Upper lobe of left lung (tissue), 6 donors: Measurements from ENCODE around the gene JAZF1. TPM values are rescaled to one million over a fixed set of nuclear protein-coding genes. Genes with fewer than 3 reads are reported as not detected.

ENCODE experiments used
- ATAC-seq, 2 donors: fragments of 200-7000 bp; cut with Tn5 transposase; one replicate each; pipeline ENCODE4 v1.9.1; 2022; ENCODE audit warnings: mild to moderate bottlenecking in 2 of 2, moderate library complexity in 2 of 2; ENCODE audit not compliant: low FRiP score in 2 of 2
- DNase-seq, 2 donors: peaks; one replicate each; pipeline ENCODE4 v3.0.0-alpha.2; 2019 to 2020
- H3K27ac ChIP-seq, 4 donors: fragments of 200-600 bp; sonication (generic); one replicate each; pipeline ENCODE4 v1.5.1; 2016 to 2019
- H3K27me3 ChIP-seq, 4 donors: fragments of 200-600 bp; sonication (generic); one replicate each; pipeline ENCODE4 v1.5.1; 2017 to 2019
- H3K36me3 ChIP-seq, 4 donors: fragments of 200-600 bp; sonication (generic); one replicate each; pipeline ENCODE4 v1.5.1; 2016 to 2019
- H3K4me1 ChIP-seq, 4 donors: fragments of 200-600 bp; sonication (generic); one replicate each; pipeline ENCODE4 v1.5.1; 2018 to 2019
- H3K4me3 ChIP-seq, 4 donors: fragments of 200-600 bp; sonication (generic); one replicate each; pipeline ENCODE4 v1.5.1; 2017 to 2019; ENCODE audit warnings: mild to moderate bottlenecking in 2 of 4, moderate library complexity in 1 of 4
- H3K9me3 ChIP-seq, 4 donors: fragments of 200-600 bp; sonication (generic); one replicate each; pipeline ENCODE4 v1.5.1; 2018 to 2019
- EP300 ChIP-seq, 4 donors: sonication (generic); formaldehyde crosslinking; IDR thresholded peaks; one replicate each; pipeline ENCODE4 v1.5.1; 2017; ENCODE audit warnings: antibody characterized with exemption in 4 of 4, control low read depth in 2 of 4
- POLR2A ChIP-seq, 4 donors: fragments of 450-650 bp; IDR thresholded peaks; one replicate each; pipeline ENCODE4 v1.5.1; 2016 to 2017; ENCODE audit warnings: antibody characterized with exemption in 4 of 4, mild to moderate bottlenecking in 2 of 4
- POLR2AphosphoS5 ChIP-seq, 2 donors: sonication (generic); formaldehyde crosslinking; IDR thresholded peaks; one replicate each; pipeline ENCODE4 v1.5.1; 2017; ENCODE audit warnings: antibody characterized with exemption in 2 of 2
- WGBS, 2 donors: methylation state at CpG; one replicate each; pipeline ENCODE4 v1.1.5; 2017 to 2018; 5-methylcytosine and 5-hydroxymethylcytosine counted together
- total RNA-seq, 6 donors: library from RNA; depleted of rRNA in 4 of 6; stranded (reverse); fragments of >200 nt in 4 of 6; gene quantifications; one replicate each; pipeline versions ENCODE4 v1.1.0 to v1.2.1, GENCODE V29; 2016 to 2021
- TF ChIP-seq, protein P1 (sequence below), 6 experiments: fragments of 450-650 bp in 4 of 6; fragments of 200-600 bp in 2 of 6; sonication (generic) in 2 of 6; IDR thresholded peaks; one replicate each; pipeline ENCODE4 v1.5.1; 2016 to 2019; ENCODE audit warnings: antibody characterized with exemption in 6 of 6
- donor health status: DM: no; HTN: no; CAD: no; lungs with moderate emphysema.
- donor health status: DM: no; HTN: yes; CAD: no; lungs with severe emphysema.

JAZF1 gene
- total RNA-seq, 6 donors from 2014 or later: 4.2 to 19.4 (median 12.4) TPM

- DNase-seq: no peak
- Histone ChIP-seq H3K4me1 (no peaks in the 10 kb centered on the region), H3K27me3 (no peaks in the 10 kb centered on the region), H3K27ac (no peak overlapping the region), H3K36me3 (no peaks in the 10 kb centered on the region), H3K4me3 (no peak overlapping the region), H3K9me3 (no peaks in the 10 kb centered on the region)
- WGBS, 2 donors: 97 to 99% methylated on average over 8 of the region's 8 CpGs
- ATAC-seq: no peak
- TF ChIP-seq POLR2AphosphoS5 (IDR thresholded peaks at IDR 0.05) (no peak), POLR2A (IDR thresholded peaks at IDR 0.05) (no peak), EP300 (IDR thresholded peaks at IDR 0.05) (no peak)
- TF ChIP-seq, protein P1, sequence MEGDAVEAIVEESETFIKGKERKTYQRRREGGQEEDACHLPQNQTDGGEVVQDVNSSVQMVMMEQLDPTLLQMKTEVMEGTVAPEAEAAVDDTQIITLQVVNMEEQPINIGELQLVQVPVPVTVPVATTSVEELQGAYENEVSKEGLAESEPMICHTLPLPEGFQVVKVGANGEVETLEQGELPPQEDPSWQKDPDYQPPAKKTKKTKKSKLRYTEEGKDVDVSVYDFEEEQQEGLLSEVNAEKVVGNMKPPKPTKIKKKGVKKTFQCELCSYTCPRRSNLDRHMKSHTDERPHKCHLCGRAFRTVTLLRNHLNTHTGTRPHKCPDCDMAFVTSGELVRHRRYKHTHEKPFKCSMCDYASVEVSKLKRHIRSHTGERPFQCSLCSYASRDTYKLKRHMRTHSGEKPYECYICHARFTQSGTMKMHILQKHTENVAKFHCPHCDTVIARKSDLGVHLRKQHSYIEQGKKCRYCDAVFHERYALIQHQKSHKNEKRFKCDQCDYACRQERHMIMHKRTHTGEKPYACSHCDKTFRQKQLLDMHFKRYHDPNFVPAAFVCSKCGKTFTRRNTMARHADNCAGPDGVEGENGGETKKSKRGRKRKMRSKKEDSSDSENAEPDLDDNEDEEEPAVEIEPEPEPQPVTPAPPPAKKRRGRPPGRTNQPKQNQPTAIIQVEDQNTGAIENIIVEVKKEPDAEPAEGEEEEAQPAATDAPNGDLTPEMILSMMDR (IDR thresholded peaks at IDR 0.05): no peak
Observed at GRCh38 chr7:27942711-27943110, 237.9 kb downstream of the JAZF1 start.

GRCh38 chr7:27941522-27941921 lies 239.1 kb downstream of the JAZF1 start:
- DNase-seq: no peak

DNA sequence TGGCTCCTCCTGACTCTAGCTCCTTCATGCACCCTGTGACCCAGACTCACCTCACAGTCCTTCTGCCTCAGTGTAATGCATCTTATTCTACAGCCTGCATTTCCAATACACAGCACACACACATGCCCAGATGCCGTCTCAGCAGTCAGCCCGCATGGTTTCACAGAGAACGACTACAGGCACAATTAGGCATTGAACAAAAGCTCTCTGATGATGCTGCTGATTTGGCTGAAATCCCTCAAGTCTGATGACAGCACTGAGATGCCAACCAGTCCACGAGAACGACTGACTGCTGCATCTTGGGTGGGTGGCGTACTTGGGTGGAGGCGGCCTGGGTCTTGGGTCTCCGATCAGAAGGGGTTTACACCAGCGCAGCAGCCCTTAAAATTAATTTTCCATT lies 240.3 kb downstream of the JAZF1 start:
- H3K9me3 ChIP-seq: no peaks in the 10 kb centered on the region
- H3K4me1 ChIP-seq: no peaks in the 10 kb centered on the region
- TF ChIP-seq POLR2AphosphoS5 (IDR thresholded peaks at IDR 0.05) (no peak), POLR2A (IDR thresholded peaks at IDR 0.05) (no peak), EP300 (IDR thresholded peaks at IDR 0.05) (no peak)
- TF ChIP-seq, protein P1 (IDR thresholded peaks at IDR 0.05): no peak
- ATAC-seq (no peak), DNase-seq (no peak)
- H3K27ac ChIP-seq: no peak overlapping the region
- WGBS, 2 donors: 85% methylated on average over 9 of the region's 9 CpGs
- H3K27me3 ChIP-seq: no peaks in the 10 kb centered on the region
- no peaks in the 10 kb centered on the region for H3K36me3 ChIP-seq
- H3K4me3 ChIP-seq: no peak overlapping the region

More at GRCh38 chr7:27941522-27941921, 239.1 kb downstream of the JAZF1 start:
- Histone ChIP-seq H3K27me3 (no peaks in the 10 kb centered on the region), H3K4me3 (no peak overlapping the region), H3K9me3 (no peaks in the 10 kb centered on the region), H3K36me3 (no peaks in the 10 kb centered on the region), H3K27ac (no peak overlapping the region), H3K4me1 (no peaks in the 10 kb centered on the region)
- TF ChIP-seq POLR2AphosphoS5 (IDR thresholded peaks at IDR 0.05) (no peak), EP300 (IDR thresholded peaks at IDR 0.05) (no peak), POLR2A (IDR thresholded peaks at IDR 0.05) (no peak)
- TF ChIP-seq, protein P1 (IDR thresholded peaks at IDR 0.05): no peak
- no peak for ATAC-seq
- WGBS, 2 donors: 61 to 83% methylated on average over 2 of the region's 2 CpGs

DNA sequence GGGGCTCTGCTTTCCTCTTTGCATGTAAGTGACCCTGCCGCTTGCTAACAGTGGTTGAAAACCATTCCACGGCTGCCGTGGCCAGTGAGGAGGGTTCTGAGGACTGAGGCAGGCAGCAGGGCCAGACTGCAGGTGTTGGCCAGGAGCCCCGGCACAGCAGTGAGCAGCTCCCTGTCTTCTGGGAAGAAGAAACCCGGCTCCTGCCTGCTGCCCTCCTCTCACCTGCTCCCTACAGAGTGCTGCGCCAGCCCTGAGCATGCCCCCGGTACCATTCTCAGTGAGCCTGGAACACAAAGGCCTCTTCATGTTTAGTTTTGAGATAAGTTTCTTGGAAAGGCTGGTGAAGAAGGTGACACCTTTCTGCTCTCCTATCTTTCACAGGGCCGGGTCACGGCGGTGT lies 240.7 kb downstream of the JAZF1 start:
- no peak overlapping the region for H3K27ac ChIP-seq
- DNase-seq (peak in 1 of 2 donors; percentile 32), ATAC-seq (no peak)
- WGBS, 2 donors: 93 to 99% methylated on average over 9 to 10 of the region's 10 CpGs
- TF ChIP-seq EP300 (IDR thresholded peaks at IDR 0.05): no peak
- TF ChIP-seq, protein P1 (IDR thresholded peaks at IDR 0.05): no peak
- TF ChIP-seq POLR2A (IDR thresholded peaks at IDR 0.05): no peak
- TF ChIP-seq POLR2AphosphoS5 (IDR thresholded peaks at IDR 0.05): no peak
- H3K27me3 ChIP-seq: no peaks in the 10 kb centered on the region
- H3K4me3 ChIP-seq: no peak overlapping the region
- H3K36me3 ChIP-seq: no peaks in the 10 kb centered on the region
- H3K9me3 ChIP-seq: no peaks in the 10 kb centered on the region
- H3K4me1 ChIP-seq: no peaks in the 10 kb centered on the region

DNA sequence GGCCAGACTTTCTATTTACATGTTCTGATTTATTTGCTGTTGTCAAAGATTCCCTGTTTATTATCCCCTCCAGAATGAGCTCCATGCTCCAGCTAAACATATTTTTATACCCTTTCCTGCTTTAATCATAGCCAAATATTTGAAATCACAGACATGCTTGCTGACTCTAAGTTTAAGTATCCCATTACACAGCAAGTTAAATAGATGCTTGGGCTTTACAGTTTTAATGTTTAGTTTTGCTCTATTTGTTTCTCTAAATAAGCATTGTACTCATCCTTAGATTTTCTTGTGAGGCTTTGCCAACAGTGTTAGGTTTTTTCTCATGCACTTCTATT lies 243.9 kb downstream of the JAZF1 start:
- TF ChIP-seq, protein P1 (IDR thresholded peaks at IDR 0.05): no peak
- TF ChIP-seq EP300 (IDR thresholded peaks at IDR 0.05) (no peak), POLR2A (IDR thresholded peaks at IDR 0.05) (no peak), POLR2AphosphoS5 (IDR thresholded peaks at IDR 0.05) (no peak)
- no peaks in the 10 kb centered on the region for H3K27me3 ChIP-seq
- H3K27ac ChIP-seq: no peak overlapping the region
- H3K9me3 ChIP-seq: no peaks in the 10 kb centered on the region
- H3K4me3 ChIP-seq: no peak overlapping the region
- no peaks in the 10 kb centered on the region for H3K4me1 ChIP-seq
- no peaks in the 10 kb centered on the region for H3K36me3 ChIP-seq
- DNase-seq (no peak), ATAC-seq (no peak)
